Endothelial cell of umbilical vein (primary cell): Measurements from ENCODE around the gene GRPEL1. TPM values are rescaled to one million over a fixed set of nuclear protein-coding genes. Genes with fewer than 3 reads are reported as not detected.

Experiments used
- BruUV-seq: library from RNA; stranded (reverse); fragments of 400-500 nt; replicated peaks from 2 replicates; lab custom pipeline; 2021; lab: Mats Ljungman, UMichigan
- CTCF ChIA-PET: fragments of 300-600, 350-600 bp; sonication (Branson Sonifier 250); formaldehyde crosslinking; loops from one replicate; lab custom pipeline; 2021; ENCODE audit warnings: antibody characterized with exemption, inconsistent platforms; lab: Charles Lee
- POLR2A ChIA-PET: fragments of 300-600, 350-600 bp; sonication (Branson Sonifier 250); formaldehyde crosslinking; loops from one replicate; lab custom pipeline; 2021; ENCODE audit warnings: antibody characterized with exemption, inconsistent platforms; lab: Charles Lee
- DNase-seq: peaks from one replicate; pipeline ENCODE4 v3.0.0-alpha.2; 2011; ENCODE audit warnings: low read depth, low spot score
- FAIRE-seq: peaks from 2 replicates; lab custom pipeline; 2011; peaks lifted over from hg19 to GRCh38; lab: Jason Lieb, UNC
- H2AFZ ChIP-seq: 2 replicates; pipeline ENCODE4 v1.6.0; 2012; ENCODE audit warnings: low read depth, low read length, control low read depth, inconsistent platforms
- H3K27ac ChIP-seq: 2 replicates; pipeline ENCODE4 v1.5.1; 2011; ENCODE audit warnings: low read depth, mild to moderate bottlenecking, control low read depth, low read length, moderate library complexity; ENCODE audit not compliant: insufficient read depth
- H3K27me3 ChIP-seq, 2 experiments: 2 replicates each; pipeline versions ENCODE4 v1.6.0 to v1.6.1; 2011; ENCODE audit warnings: low read length in 2 of 2, mixed read lengths in 1 of 2; ENCODE audit not compliant: control insufficient read depth in 2 of 2, insufficient read depth in 2 of 2
- H3K36me3 ChIP-seq, 2 experiments: 2 replicates in 1 of 2; 3 replicates in 1 of 2; pipeline ENCODE4 v1.5.1; 2011; ENCODE audit warnings: low read length in 2 of 2, mild to moderate bottlenecking in 1 of 2, moderate library complexity in 1 of 2; ENCODE audit not compliant: control insufficient read depth in 2 of 2, insufficient read depth in 2 of 2; ENCODE audit errors: extremely low read depth in 1 of 2
- H3K4me1 ChIP-seq: 3 replicates; pipeline ENCODE4 v1.5.1; 2011; ENCODE audit warnings: mild to moderate bottlenecking, low read length; ENCODE audit not compliant: control insufficient read depth, insufficient read depth; ENCODE audit errors: extremely low read depth
- H3K4me2 ChIP-seq: 2 replicates; pipeline ENCODE4 v1.6.1; 2011; ENCODE audit warnings: low read length, control low read depth, mixed read lengths; ENCODE audit not compliant: insufficient read depth
- H3K4me3 ChIP-seq, 3 experiments: fragments of 200-600 bp in 1 of 3; sonication (generic), shearing (Covaris generic) in 1 of 3; replicated peaks in 1 of 3; 2 replicates each; pipeline ENCODE4 v1.5.1; 2011 to 2016; ENCODE audit warnings: control low read depth in 3 of 3, low read length in 3 of 3, mild to moderate bottlenecking in 2 of 3, inconsistent platforms in 1 of 3, low read depth in 1 of 3, moderate library complexity in 1 of 3; ENCODE audit not compliant: insufficient read depth in 1 of 3
- H3K79me2 ChIP-seq: 2 replicates; pipeline ENCODE4 v1.6.0; 2012; ENCODE audit warnings: low read length, inconsistent platforms; ENCODE audit not compliant: control insufficient read depth, insufficient read depth
- H3K9ac ChIP-seq: replicated peaks from 2 replicates; pipeline ENCODE3; 2011; ENCODE audit warnings: low read length, control low read depth; ENCODE audit not compliant: insufficient read depth; ENCODE audit errors: extremely low read depth
- H3K9me1 ChIP-seq: replicated peaks from 3 replicates; pipeline ENCODE4 v1.6.0; 2011; ENCODE audit warnings: mild to moderate bottlenecking, low read length; ENCODE audit not compliant: control insufficient read depth, insufficient read depth; ENCODE audit errors: extremely low read depth
- H3K9me3 ChIP-seq: replicated peaks from 2 replicates; pipeline ENCODE4 v1.5.1; 2012; ENCODE audit warnings: low read length, inconsistent platforms; ENCODE audit not compliant: control insufficient read depth, insufficient read depth
- H4K20me1 ChIP-seq: replicated peaks from 2 replicates; pipeline ENCODE3; 2011; ENCODE audit warnings: mild to moderate bottlenecking, low read length; ENCODE audit not compliant: control insufficient read depth, insufficient read depth; ENCODE audit errors: extremely low read depth
- EZH2 ChIP-seq: IDR thresholded peaks from 2 replicates; pipeline ENCODE4 v1.6.1; 2012; ENCODE audit warnings: borderline replicate concordance, low read depth, mild to moderate bottlenecking, moderate library complexity, low read length, inconsistent platforms; ENCODE audit not compliant: severe bottlenecking
- GATA2 ChIP-seq: IDR thresholded peaks from 2 replicates; pipeline ENCODE4 v1.7.0; 2011; ENCODE audit warnings: low read depth, mild to moderate bottlenecking, moderate library complexity, mixed read lengths, low read length; ENCODE audit not compliant: insufficient read length, insufficient read depth
- JUN ChIP-seq: IDR thresholded peaks from 2 replicates; pipeline ENCODE4 v1.6.1; 2011; ENCODE audit warnings: borderline replicate concordance, low read depth; ENCODE audit not compliant: insufficient read length, insufficient read depth
- MYC ChIP-seq: IDR thresholded peaks from one replicate; pipeline ENCODE4 v1.6.1; 2011; ENCODE audit warnings: mild to moderate bottlenecking, low read depth, low read length
- POLR2A ChIP-seq: IDR thresholded peaks from 2 replicates; pipeline ENCODE4 v1.6.1; 2012; ENCODE audit warnings: low read depth, mild to moderate bottlenecking, control low read depth, low read length
- POLR2AphosphoS5 ChIP-seq: IDR thresholded peaks from 2 replicates; pipeline ENCODE4 v1.6.1; 2012; ENCODE audit warnings: low read depth, mild to moderate bottlenecking, control low read depth, low read length, moderate library complexity; ENCODE audit not compliant: insufficient read depth
- dilution Hi-C: fragments of 300-500 bp; cut with MboI; formaldehyde crosslinking; loops from one replicate; pipeline ENCODE4 v1.15.0; 2019; ENCODE audit warnings: low sequenced_read_pairs; ENCODE audit not compliant: extremely low pct_ligation_motif_present
- intact Hi-C: fragments of 100-400 bp; cut with micrococcal nuclease; formaldehyde crosslinking; loops from one replicate; pipeline ENCODE4 v1.10.0; 2022
- polyA plus RNA-seq, 4 experiments: library from polyadenylated mRNA; depleted of rRNA in 3 of 4; stranded (reverse) in 3 of 4; unstranded in 1 of 4; fragments of >200 nt; gene quantifications; 2 replicates each; pipeline versions ENCODE4 v1.2.1 to v1.2.3, GENCODE V29; 2011 to 2012; ENCODE audit warnings: missing spikeins in 1 of 4
- total RNA-seq: library from RNA; stranded (reverse); gene quantifications from 2 replicates; pipeline ENCODE4 v1.2.3, GENCODE V29; 2021
- TF ChIP-seq, protein P1 (sequence below), 2 donors: IDR thresholded peaks; 1 replicate in 1 of 2; 2 replicates in 1 of 2; pipeline ENCODE4 v1.5.1; 2011; ENCODE audit warnings: low read length in 2 of 2, mild to moderate bottlenecking in 2 of 2, moderate library complexity in 2 of 2, control low read depth in 1 of 2, inconsistent platforms in 1 of 2, low read depth in 1 of 2; ENCODE audit not compliant: insufficient read depth in 1 of 2; ENCODE audit errors: extremely low read depth in 1 of 2
- TF ChIP-seq, protein P2 (sequence below): IDR thresholded peaks from 2 replicates; pipeline ENCODE4 v1.6.1; 2011; ENCODE audit not compliant: insufficient read depth, insufficient read length

Gene GRPEL1
- total and polyA plus RNA-seq, 2 donors (not counting 3 experiments of a cell fraction or from before 2014, with no cell fraction given): 17.3 to 42.6 TPM

DNA sequence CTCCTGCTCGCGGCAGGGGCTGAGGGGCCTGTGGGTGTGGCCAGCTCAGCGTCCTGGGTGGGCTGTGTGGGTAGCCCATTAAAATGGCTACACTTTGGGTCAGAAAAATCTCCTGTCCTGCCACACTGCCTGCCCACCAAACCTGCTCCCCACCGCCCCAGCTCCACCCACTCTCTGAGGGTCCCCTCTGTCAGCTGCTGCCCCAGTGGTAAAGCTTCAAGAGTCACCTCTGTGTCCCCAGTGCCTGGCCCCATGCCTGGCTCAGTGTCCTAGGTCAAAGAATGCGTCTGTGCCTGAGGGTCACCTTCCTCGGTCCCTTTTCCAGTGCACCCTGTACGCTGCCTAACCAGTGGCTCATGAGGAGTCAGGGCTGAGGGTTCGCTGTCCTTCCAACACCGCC is 49.6 kb downstream of the GRPEL1 start:
- H2AFZ ChIP-seq: no peak overlapping the region
- BruUV-seq: no TSS peak
- no peaks in the 10 kb centered on the region for H3K4me1 ChIP-seq
- peaks cover 0 to 20% of the 10 kb centered on the region in 2 experiments for H3K36me3 ChIP-seq
- H3K9ac ChIP-seq: no peak overlapping the region
- no peak for FAIRE-seq
- ChIA-PET CTCF (no interaction called here), POLR2A (no interaction called here)
- H3K27me3 ChIP-seq: no peaks in the 10 kb centered on the region
- no peak overlapping the region for H3K27ac ChIP-seq
- H3K4me3 ChIP-seq: no peak overlapping the region
- H3K79me2 ChIP-seq: no peaks in the 10 kb centered on the region
- TF ChIP-seq POLR2A (no peak), POLR2AphosphoS5 (no peak), EZH2 (no peak), GATA2 (no peak), MYC (no peak), JUN (no peak)
- TF ChIP-seq, protein P1, sequence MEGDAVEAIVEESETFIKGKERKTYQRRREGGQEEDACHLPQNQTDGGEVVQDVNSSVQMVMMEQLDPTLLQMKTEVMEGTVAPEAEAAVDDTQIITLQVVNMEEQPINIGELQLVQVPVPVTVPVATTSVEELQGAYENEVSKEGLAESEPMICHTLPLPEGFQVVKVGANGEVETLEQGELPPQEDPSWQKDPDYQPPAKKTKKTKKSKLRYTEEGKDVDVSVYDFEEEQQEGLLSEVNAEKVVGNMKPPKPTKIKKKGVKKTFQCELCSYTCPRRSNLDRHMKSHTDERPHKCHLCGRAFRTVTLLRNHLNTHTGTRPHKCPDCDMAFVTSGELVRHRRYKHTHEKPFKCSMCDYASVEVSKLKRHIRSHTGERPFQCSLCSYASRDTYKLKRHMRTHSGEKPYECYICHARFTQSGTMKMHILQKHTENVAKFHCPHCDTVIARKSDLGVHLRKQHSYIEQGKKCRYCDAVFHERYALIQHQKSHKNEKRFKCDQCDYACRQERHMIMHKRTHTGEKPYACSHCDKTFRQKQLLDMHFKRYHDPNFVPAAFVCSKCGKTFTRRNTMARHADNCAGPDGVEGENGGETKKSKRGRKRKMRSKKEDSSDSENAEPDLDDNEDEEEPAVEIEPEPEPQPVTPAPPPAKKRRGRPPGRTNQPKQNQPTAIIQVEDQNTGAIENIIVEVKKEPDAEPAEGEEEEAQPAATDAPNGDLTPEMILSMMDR (IDR thresholded peaks at IDR 0.05; ENCODE audit: extremely low read depth in 1 of 2, insufficient read depth in 1 of 2, low read depth in 1 of 2, low read length in 2 of 2): no peak
- TF ChIP-seq, protein P2, sequence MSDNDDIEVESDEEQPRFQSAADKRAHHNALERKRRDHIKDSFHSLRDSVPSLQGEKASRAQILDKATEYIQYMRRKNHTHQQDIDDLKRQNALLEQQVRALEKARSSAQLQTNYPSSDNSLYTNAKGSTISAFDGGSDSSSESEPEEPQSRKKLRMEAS: no peak
- dilution Hi-C loops (no loop called here), intact Hi-C loops (no loop called here)
- H3K9me1 ChIP-seq: no peaks in the 10 kb centered on the region
- H3K9me3 ChIP-seq: no peaks in the 10 kb centered on the region
- no peak overlapping the region for H3K4me2 ChIP-seq
- H4K20me1 ChIP-seq: no peaks in the 10 kb centered on the region
- DNase-seq: no peak
